IPS DF 6.9 (cell line): ENCODE data around the gene EXOC6B.
A peak's percentile ranks its signal among the peaks of the same experiment; 100 is the strongest.

Experiments
- DNase-seq: peaks from one replicate; pipeline ENCODE4 v3.0.0-alpha.2; 2013; ENCODE audit warnings: low read depth, low spot score
- H3K27ac ChIP-seq: one replicate; pipeline ENCODE4 v1.5.1; 2013; ENCODE audit warnings: low read length, control low read depth
- H3K27me3 ChIP-seq: 2 replicates; pipeline ENCODE4 v1.6.1; 2013; ENCODE audit warnings: mild to moderate bottlenecking, low read length; ENCODE audit not compliant: control insufficient read depth, insufficient read depth
- H3K36me3 ChIP-seq: 2 replicates; pipeline ENCODE4 v1.6.1; 2013; ENCODE audit warnings: low read length; ENCODE audit not compliant: control insufficient read depth, insufficient read depth
- H3K4me1 ChIP-seq: 2 replicates; pipeline ENCODE4 v1.6.1; 2013; ENCODE audit warnings: low read length; ENCODE audit not compliant: control insufficient read depth, insufficient read depth
- H3K4me3 ChIP-seq: 2 replicates; pipeline ENCODE4 v1.5.1; 2013; ENCODE audit warnings: mild to moderate bottlenecking, low read length
- H3K9me3 ChIP-seq: 2 replicates; pipeline ENCODE4 v1.6.1; 2013; ENCODE audit warnings: low read length, inconsistent platforms; ENCODE audit not compliant: control insufficient read depth, insufficient read depth
- WGBS: extraction: QIAGEN DNeasy Blood & Tissue Kit; methylation state at CpG from one replicate; pipeline ENCODE4 v1.1.7; 2013; ENCODE audit warnings: mixed read lengths, missing lambda C conversion rate; ENCODE audit not compliant: insufficient read length, insufficient coverage; 5-methylcytosine and 5-hydroxymethylcytosine counted together

EXOC6B gene

DNA sequence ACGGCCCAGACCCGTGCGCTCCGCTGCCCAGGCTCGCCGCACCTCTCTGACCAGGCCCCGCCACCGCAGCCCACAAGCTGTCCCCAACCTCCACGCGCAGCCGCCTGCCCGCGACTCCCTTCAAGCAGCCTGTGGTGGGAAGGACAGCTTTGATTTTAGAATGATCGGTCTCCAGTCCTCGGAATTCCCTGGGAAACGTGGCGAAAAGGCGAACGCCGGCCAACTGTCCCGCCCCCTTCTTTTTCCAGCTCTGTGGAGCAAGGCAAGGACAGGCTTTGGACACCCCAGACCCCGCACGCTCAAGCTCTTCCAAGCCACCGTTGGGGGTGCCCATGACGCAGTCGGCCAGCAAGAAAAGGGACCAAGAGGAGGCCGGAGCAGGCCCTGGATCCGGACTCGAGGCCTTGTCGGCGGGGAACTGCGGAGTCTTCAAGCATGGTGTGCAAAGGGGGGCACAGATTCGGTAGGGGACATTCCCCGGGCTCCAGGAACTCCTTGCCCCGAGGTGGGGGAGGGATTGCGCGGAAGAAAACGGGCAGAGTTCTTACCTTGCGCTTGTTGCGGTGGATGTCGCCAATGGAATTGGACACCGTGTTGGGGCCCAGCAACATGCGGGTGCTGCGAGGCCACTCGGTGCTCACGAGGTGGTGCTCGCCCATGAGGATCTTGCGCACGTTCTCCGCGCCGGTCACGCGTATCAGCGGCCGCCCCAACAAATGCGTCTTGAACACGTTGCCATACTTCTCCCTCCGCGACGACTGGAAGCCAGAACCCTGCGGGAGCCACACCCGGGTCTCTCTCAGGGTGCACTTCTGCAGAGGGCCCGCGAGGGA is 682.2 kb downstream of the EXOC6B start:
- no peak for DNase-seq
- peaks cover 8% of the 10 kb centered on the region for H3K4me1 ChIP-seq
- H3K27me3 ChIP-seq = peaks cover 60% of the 10 kb centered on the region
- peak overlapping the region; percentile 10; the same call in 1 of the 2 replicates for H3K4me3 ChIP-seq
- WGBS = no CpG with 5 or more reads among the region's 65 CpGs
- H3K9me3 ChIP-seq = no peaks in the 10 kb centered on the region
- H3K27ac ChIP-seq = no peak overlapping the region
- H3K36me3 ChIP-seq = no peaks in the 10 kb centered on the region

DNA sequence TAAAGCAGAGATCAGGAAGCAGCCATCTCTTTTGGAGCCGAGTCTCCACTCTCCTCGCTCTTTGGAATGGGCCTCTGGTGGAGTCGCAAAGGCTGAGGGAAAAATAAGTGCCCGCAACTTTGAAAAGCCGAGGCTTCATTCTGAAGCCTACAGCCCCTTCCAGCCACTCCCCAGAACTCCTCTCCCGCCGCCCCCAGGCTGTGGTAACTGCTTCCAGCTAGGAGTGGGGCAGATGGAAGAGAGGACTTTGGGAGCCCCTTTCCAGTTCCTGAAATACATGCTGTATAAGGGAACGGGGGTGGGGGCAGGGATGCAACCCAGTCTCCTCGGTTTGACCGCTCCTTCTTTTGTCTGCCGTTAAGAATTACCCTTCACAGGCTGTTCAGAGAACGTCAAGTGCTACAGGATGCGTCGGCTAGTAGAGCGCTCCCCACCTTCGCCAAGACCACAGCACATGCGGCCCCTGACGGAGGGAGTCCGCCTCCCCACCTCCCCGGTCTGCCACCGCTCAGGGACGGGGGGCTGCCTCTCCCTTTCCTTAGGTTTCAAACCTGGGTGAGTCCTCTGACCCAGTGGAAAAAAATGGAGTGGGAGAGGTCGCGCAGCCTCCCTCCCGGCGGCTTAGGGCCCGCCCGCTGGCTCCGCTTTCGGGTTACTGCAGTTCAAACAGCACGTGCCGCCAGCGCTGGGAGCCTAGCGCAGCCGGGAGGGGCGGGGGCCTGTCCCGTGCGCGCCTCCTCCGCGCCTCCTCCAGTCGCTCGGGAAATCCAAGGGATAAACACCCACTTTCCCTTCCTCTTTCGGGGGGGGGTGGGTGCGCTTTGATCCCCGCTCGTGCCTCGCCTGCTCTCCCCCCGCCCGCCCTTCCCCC is 683.0 kb downstream of the EXOC6B start:
- peaks cover 56% of the 10 kb centered on the region for H3K27me3 ChIP-seq
- no peaks in the 10 kb centered on the region for H3K9me3 ChIP-seq
- H3K4me1 ChIP-seq = peaks cover 7% of the 10 kb centered on the region
- no peak overlapping the region for H3K27ac ChIP-seq
- DNase-seq = no peak
- WGBS = no CpG with 5 or more reads among the region's 50 CpGs
- no peaks in the 10 kb centered on the region for H3K36me3 ChIP-seq
- no peak overlapping the region; the same call in 1 of the 2 replicates for H3K4me3 ChIP-seq

DNA sequence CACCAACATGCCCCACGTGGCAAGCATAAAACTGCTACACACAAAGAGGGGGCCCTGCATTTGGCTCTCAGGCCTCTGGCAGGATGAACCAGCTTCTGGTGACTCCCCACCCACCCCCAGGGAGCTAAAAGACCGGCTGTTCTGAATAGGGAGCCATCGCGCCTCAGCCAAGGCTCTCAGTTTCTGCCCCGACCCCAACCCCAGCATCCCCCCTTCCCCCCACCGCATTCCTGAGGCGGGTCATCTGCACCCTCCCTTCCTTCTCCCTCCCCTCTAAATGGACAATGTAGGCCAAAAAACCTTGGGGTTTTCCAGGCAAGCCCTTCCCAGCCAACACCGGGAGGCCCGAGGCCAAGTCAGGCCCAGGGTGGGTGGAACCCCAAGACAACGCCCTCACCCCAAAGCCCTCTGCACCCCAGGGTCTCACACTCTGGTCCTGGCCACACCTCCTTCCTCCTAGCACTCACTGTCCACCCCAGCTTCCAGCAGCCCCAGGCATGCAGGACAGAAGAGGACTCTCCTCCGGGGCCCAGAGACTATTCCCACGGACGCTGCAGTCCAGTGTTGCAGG is 683.9 kb downstream of the EXOC6B start:
- no peaks in the 10 kb centered on the region for H3K36me3 ChIP-seq
- DNase-seq = no peak
- peaks cover 5% of the 10 kb centered on the region; the same call in 1 of the 2 replicates for H3K4me1 ChIP-seq
- peaks cover 51% of the 10 kb centered on the region for H3K27me3 ChIP-seq
- WGBS = no CpG with 5 or more reads among the region's 13 CpGs
- no peak overlapping the region for H3K27ac ChIP-seq
- no peak overlapping the region for H3K4me3 ChIP-seq
- H3K9me3 ChIP-seq = no peaks in the 10 kb centered on the region

DNA sequence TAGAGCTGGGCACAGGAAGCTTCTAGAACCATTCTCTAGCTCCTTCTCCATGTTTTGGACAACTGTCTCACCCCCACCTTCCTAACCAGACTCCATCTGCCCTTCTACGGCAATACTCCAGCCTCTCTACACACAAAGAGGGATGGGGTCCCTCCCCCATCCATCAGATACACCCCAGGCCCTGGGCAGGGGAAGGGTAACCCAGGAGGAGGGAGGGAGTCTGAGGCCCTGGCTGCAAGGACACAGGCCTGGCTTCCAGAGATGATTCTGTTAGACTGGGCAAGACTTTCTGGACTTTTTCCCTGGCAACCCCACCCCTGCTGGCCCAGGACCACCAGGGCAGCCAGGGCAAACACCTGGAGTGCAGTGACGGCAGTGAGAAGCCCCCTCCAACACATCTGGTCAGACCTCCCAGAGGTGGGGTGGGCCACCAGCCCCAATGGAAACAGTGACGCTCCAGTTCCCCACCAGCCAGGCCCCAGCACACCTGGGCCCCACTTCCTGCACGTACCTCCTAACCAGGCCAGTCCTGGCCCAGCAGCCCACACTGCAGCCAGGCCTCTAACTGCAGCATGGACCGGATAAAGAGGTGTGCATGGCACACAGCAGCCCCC is 684.7 kb downstream of the EXOC6B start:
- no peak for DNase-seq
- Histone ChIP-seq H3K4me1 (peaks cover 5% of the 10 kb centered on the region; the same call in 1 of the 2 replicates), H3K27me3 (peaks cover 42% of the 10 kb centered on the region), H3K9me3 (no peaks in the 10 kb centered on the region), H3K36me3 (no peaks in the 10 kb centered on the region), H3K4me3 (no peak overlapping the region), H3K27ac (no peak overlapping the region)
- no CpG with 5 or more reads among the region's 5 CpGs for WGBS

DNA sequence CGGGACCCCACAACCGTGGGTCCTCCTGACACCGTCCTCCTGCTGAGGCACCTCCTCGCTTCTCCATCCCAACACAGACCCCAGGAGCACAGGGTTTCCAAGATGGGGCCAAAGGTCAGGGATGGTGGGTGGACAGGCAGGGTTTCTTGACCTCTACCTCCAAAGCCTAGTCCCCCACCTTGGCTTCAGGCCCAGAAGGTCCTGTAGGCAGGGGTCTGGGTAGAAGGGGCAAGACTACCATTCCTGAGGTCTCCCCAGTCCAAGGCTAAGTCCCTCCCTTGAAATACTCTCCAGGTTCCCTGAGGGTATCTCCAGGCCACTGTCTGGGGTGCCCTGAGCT is 685.2 kb downstream of the EXOC6B start:
- H3K27me3 ChIP-seq = peaks cover 38% of the 10 kb centered on the region
- no peak for DNase-seq
- H3K9me3 ChIP-seq = no peaks in the 10 kb centered on the region
- no peaks in the 10 kb centered on the region for H3K36me3 ChIP-seq
- H3K4me3 ChIP-seq = no peak overlapping the region
- H3K4me1 ChIP-seq = peaks cover 5% of the 10 kb centered on the region; the same call in 1 of the 2 replicates
- WGBS = no CpG with 5 or more reads among the region's 4 CpGs
- no peak overlapping the region for H3K27ac ChIP-seq

DNA sequence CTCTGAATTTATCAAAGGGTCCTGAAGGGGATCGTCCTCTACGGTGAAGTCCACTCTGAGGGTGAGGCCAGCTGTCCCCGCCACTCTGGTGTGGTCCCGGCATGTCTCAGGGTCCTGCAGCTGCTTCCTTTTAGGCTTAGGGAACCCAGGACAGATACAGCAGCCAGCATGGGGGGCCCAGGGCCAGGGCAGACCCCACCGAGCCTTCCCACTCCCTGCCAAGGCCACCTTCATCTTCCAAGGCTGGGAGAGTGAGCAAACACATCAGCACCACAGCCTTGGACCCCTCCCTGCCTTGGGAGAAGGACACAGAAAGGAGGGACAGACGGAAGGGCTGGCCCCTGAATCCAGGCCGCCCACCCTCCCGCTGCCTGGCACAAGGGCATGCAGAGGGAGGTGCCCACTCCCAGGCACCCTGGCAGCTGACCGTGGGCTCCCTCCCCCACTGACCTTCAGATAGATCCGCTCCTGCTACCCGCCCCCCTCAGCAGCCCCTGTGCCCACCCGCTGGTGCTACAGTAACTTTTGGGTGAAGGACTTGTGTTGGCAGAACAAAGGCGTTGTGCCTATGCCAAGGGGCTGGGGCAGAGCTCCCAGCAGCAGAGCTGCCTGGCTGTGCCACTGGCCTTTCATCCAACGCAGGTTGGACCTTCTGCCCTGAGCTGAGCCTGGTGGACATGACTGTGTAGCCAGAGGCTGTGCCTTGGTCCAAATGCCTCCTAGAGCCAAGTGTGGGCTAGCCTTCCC is 685.8 kb downstream of the EXOC6B start:
- H3K9me3 ChIP-seq = no peaks in the 10 kb centered on the region

DNA sequence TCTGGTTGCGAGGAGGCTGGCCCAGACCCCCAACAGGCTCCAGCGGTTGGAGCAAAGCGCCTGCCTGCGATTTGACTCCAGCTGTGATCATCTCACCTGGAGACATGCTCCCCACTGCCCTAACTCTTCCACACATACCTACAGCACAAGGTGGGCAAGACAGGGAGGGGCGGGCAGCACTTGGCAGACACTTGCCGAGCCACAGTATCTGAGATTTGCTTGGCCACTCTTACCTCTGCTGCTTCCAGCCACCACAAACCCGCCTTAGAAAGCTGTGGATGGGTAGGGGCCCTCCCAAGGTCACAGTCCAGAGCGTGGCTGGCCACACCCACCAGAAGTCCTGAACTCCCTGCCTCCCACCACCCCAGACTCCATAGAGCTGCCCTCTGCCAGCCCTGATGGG is 686.4 kb downstream of the EXOC6B start:
- H3K27ac ChIP-seq = no peak overlapping the region
- H3K27me3 ChIP-seq = peaks cover 38% of the 10 kb centered on the region
- H3K4me3 ChIP-seq = no peak overlapping the region
- no peak for DNase-seq
- no peaks in the 10 kb centered on the region for H3K9me3 ChIP-seq
- H3K4me1 ChIP-seq = peaks cover 5% of the 10 kb centered on the region; the same call in 1 of the 2 replicates
- H3K36me3 ChIP-seq = no peaks in the 10 kb centered on the region; the same call in 1 of the 2 replicates
- WGBS = no CpG with 5 or more reads among the region's 8 CpGs

More for the DNA sequence above, 685.8 kb downstream of the EXOC6B start:
- DNase-seq = no peak
- Histone ChIP-seq H3K4me3 (no peak overlapping the region), H3K27me3 (peaks cover 38% of the 10 kb centered on the region), H3K27ac (no peak overlapping the region), H3K36me3 (no peaks in the 10 kb centered on the region; the same call in 1 of the 2 replicates), H3K4me1 (peaks cover 5% of the 10 kb centered on the region; the same call in 1 of the 2 replicates)
- WGBS = no CpG with 5 or more reads among the region's 14 CpGs

DNA sequence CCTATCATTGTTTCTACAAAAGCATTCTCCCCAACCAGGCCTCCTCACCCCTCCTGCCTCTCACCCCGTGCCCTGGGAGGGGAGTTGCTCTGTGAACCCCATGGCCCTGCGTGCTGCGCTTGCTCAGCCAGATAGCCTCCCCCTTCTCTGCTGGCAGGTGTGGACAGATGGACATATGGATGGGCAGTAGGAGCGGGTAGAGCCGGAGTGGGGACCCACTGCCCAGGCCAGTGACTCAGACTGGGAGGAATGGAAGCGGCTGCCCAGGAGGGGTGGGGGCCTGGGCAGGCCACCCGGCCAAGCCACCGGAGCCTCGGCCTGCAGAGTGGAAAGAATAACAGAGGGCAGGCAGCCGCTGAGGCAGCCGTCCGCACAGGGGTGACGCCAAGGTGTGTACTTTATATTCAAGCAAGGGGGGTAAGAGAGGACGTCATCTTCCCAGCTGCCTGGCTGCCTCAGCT is 686.9 kb downstream of the EXOC6B start:
- WGBS = no CpG with 5 or more reads among the region's 14 CpGs
- no peak for DNase-seq
- Histone ChIP-seq H3K9me3 (no peaks in the 10 kb centered on the region), H3K4me3 (no peak overlapping the region), H3K4me1 (peaks cover 3% of the 10 kb centered on the region; the same call in 1 of the 2 replicates), H3K27me3 (peaks cover 35% of the 10 kb centered on the region), H3K36me3 (no peaks in the 10 kb centered on the region; the same call in 1 of the 2 replicates), H3K27ac (no peak overlapping the region)

DNA sequence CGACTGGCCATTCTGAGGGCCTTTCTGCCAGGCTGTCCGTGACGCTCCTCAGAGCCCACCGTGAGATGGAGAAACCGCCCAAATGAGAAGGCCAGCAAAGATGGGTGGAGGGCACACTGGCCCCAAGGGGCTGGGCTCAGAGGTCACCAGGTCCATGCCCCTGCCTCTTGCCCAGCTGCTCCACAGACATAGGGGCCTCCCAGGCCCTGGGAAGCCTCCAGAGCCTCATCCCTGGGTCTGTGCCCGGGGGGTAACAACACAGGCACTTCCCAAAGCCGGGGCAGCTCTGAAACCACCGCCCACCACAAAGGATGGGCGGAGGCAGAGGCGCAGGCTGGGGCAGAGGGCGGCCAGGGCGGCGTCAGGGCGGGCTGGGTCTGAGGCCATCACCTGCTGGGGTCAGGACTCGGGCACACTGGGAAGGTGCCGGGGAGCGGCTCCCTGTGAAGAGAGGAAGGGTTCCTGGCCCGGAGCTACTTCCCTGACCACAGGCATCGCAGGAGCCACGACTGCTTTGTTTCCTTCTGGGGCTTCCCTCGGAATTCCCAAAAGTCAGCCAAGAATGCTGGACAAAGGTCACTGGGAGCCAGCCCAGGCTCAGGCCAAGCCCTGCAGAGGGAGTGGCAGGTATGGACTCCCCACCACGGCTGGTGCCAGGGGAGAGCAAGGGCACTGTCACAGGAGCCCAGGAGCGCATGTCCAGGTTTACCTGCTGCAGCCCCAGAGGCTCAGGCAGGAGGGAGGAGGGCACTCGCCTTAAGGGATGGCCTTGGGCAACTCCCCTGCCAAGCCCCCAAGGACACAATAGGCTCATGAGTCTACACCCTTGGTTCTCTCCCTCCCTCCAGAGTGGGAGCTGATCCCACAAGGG is 687.6 kb downstream of the EXOC6B start:
- Histone ChIP-seq H3K4me3 (no peak overlapping the region), H3K27ac (no peak overlapping the region), H3K36me3 (no peaks in the 10 kb centered on the region; the same call in 1 of the 2 replicates), H3K9me3 (no peaks in the 10 kb centered on the region), H3K27me3 (peaks cover 28% of the 10 kb centered on the region), H3K4me1 (0 out of 2 replicates have a peak, but pooled peaks cover 3% of the 10 kb centered on the region)
- no CpG with 5 or more reads among the region's 24 CpGs for WGBS
- no peak for DNase-seq
